A549 (cell line): ENCODE results near the gene B3GNT4. TPM values are rescaled to one million over a fixed set of nuclear protein-coding genes. Genes with fewer than 3 reads are reported as not detected.

Experiments used
- ATAC-seq, 2 experiments: fragments of 200-7000 bp in 1 of 2; fragments of >200 bp in 1 of 2; cut with Nextera tagmentation in 1 of 2; cut with Tn5 transposase in 1 of 2; 3 replicates each; pipeline versions ENCODE4 v1.8.0 to v1.9.1; 2018 to 2020; ENCODE audit warnings: mild to moderate bottlenecking in 1 of 2, moderate library complexity in 1 of 2
- CTCF ChIA-PET: fragments of 300-600 bp; sonication (Branson Sonifier 250); formaldehyde crosslinking; extraction: SDS; loops from one replicate; lab custom pipeline; 2021; ENCODE audit warnings: antibody characterized with exemption, inconsistent platforms; lab: Yijun Ruan, JAX
- POLR2A ChIA-PET: fragments of 350-600 bp; formaldehyde crosslinking; extraction: SDS; loops from one replicate; lab custom pipeline; 2021; ENCODE audit warnings: antibody characterized with exemption, inconsistent platforms; lab: Yijun Ruan, JAX
- DNase-seq, 2 experiments: peaks; one replicate each; pipeline versions ENCODE4 v3.0.0 to v3.0.0-alpha.2; 2011 to 2016; ENCODE audit warnings: low read depth in 1 of 2, low spot score in 1 of 2
- FAIRE-seq: peaks from 2 replicates; lab custom pipeline; 2011; peaks lifted over from hg19 to GRCh38; lab: Jason Lieb, UNC
- H3K27ac ChIP-seq, 2 experiments: fragments of >200 bp; sonication (Bioruptor Twin); formaldehyde crosslinking; 3 replicates each; pipeline ENCODE4 v1.5.1; 2016 to 2017
- H3K4me1 ChIP-seq: fragments of >200 bp; sonication (Bioruptor Twin); formaldehyde crosslinking; 3 replicates; pipeline ENCODE4 v1.6.1; 2016
- H3K4me2 ChIP-seq: fragments of >200 bp; sonication (Bioruptor Twin); formaldehyde crosslinking; 3 replicates; pipeline ENCODE4 v1.6.1; 2016
- H3K4me3 ChIP-seq: fragments of >200 bp; sonication (Bioruptor Twin); formaldehyde crosslinking; 3 replicates; pipeline ENCODE4 v1.5.1; 2016
- H3K9me3 ChIP-seq: fragments of >200 bp; sonication (Bioruptor Twin); formaldehyde crosslinking; 3 replicates; pipeline ENCODE4 v1.6.1; 2016
- ATOH8 ChIP-seq: fragments of 250-450 bp; sonication (Bioruptor Pico); IDR thresholded peaks from 2 replicates; pipeline ENCODE4 v1.5.0; 2020; ENCODE audit warnings: low read depth, mild to moderate bottlenecking, moderate library complexity
- BHLHE40 ChIP-seq: IDR thresholded peaks from 2 replicates; pipeline ENCODE4 v1.6.1; 2012; ENCODE audit warnings: low read depth, low read length, inconsistent platforms
- CBX2 ChIP-seq: fragments of 200-600 bp; sonication (generic); IDR thresholded peaks from 2 replicates; pipeline ENCODE4 v1.6.1; 2016; ENCODE audit warnings: low read depth, mild to moderate bottlenecking, borderline replicate concordance
- CHD4 ChIP-seq: fragments of 200-600 bp; sonication (generic); IDR thresholded peaks from 2 replicates; pipeline ENCODE4 v1.6.1; 2016; ENCODE audit warnings: antibody characterized with exemption, mild to moderate bottlenecking, borderline replicate concordance
- EHF ChIP-seq: fragments of 250-450 bp; sonication (Bioruptor Pico); IDR thresholded peaks from 2 replicates; pipeline ENCODE4 v1.5.0; 2020; ENCODE audit warnings: mild to moderate bottlenecking
- FOSB ChIP-seq: fragments of 250-450 bp; sonication (Bioruptor Pico); IDR thresholded peaks from 2 replicates; pipeline ENCODE4 v1.5.0; 2020; ENCODE audit warnings: mild to moderate bottlenecking, moderate library complexity
- GATA3 ChIP-seq: IDR thresholded peaks from 2 replicates; pipeline ENCODE4 v1.6.1; 2012; ENCODE audit warnings: borderline replicate concordance
- HDAC2 ChIP-seq: fragments of 200-600 bp; sonication (generic); IDR thresholded peaks from 2 replicates; pipeline ENCODE4 v1.6.1; 2016
- HES2 ChIP-seq: fragments of >200 bp; sonication (Bioruptor Twin); formaldehyde crosslinking; IDR thresholded peaks from 2 replicates; pipeline ENCODE4 v1.6.1; 2016
- HOXB5 ChIP-seq: fragments of 250-450 bp; sonication (Bioruptor Pico); IDR thresholded peaks from 2 replicates; pipeline ENCODE4 v1.5.0; 2020; ENCODE audit warnings: mild to moderate bottlenecking, moderate library complexity
- JUN ChIP-seq, 2 experiments: fragments of >200 bp; sonication (Bioruptor Twin); formaldehyde crosslinking; IDR thresholded peaks; 2 replicates in 1 of 2; 3 replicates in 1 of 2; pipeline ENCODE4 v1.6.1; 2016 to 2017
- JUNB ChIP-seq: fragments of >200 bp; sonication (Bioruptor Twin); formaldehyde crosslinking; IDR thresholded peaks from 2 replicates; pipeline ENCODE4 v1.6.1; 2016
- MAFK ChIP-seq: fragments of 450-650 bp; IDR thresholded peaks from 2 replicates; pipeline ENCODE4 v1.6.1; 2014; ENCODE audit not compliant: partially characterized antibody
- NR3C1 ChIP-seq: fragments of >200 bp; sonication (Bioruptor Twin); formaldehyde crosslinking; IDR thresholded peaks from 3 replicates; pipeline ENCODE4 v1.6.1; 2017
- RAD21 ChIP-seq, 2 experiments: fragments of >200 bp in 1 of 2; sonication (Bioruptor Twin) in 1 of 2; formaldehyde crosslinking in 1 of 2; IDR thresholded peaks in 1 of 2; conservative IDR thresholded peaks in 1 of 2; 2 replicates in 1 of 2; 3 replicates in 1 of 2; pipeline ENCODE4 v1.6.1; 2012 to 2018; ENCODE audit warnings: inconsistent platforms in 1 of 2
- RFX5 ChIP-seq: fragments of 450-650 bp; IDR thresholded peaks from 2 replicates; pipeline ENCODE4 v1.7.1; 2014; ENCODE audit warnings: antibody characterized with exemption, mild to moderate bottlenecking, moderate library complexity
- SREBF2 ChIP-seq: fragments of 450-650 bp; IDR thresholded peaks from 2 replicates; pipeline ENCODE4 v1.6.1; 2014; ENCODE audit warnings: mild to moderate bottlenecking, moderate library complexity
- TFCP2L1 ChIP-seq: fragments of 250-450 bp; sonication (Bioruptor Pico); IDR thresholded peaks from 2 replicates; pipeline ENCODE4 v1.5.0; 2021; ENCODE audit warnings: mild to moderate bottlenecking
- TP53 ChIP-seq: fragments of 250-450 bp; sonication (Bioruptor Pico); IDR thresholded peaks from 2 replicates; pipeline ENCODE4 v1.5.0; 2021; ENCODE audit warnings: mild to moderate bottlenecking, moderate library complexity
- ZC3H11A ChIP-seq: fragments of 450-650 bp; IDR thresholded peaks from 2 replicates; pipeline ENCODE4 v1.6.1; 2014; ENCODE audit warnings: antibody characterized with exemption, mild to moderate bottlenecking
- ZNF302 ChIP-seq: fragments of 250-450 bp; sonication (Bioruptor Pico); IDR thresholded peaks from 2 replicates; pipeline ENCODE4 v1.9.0; 2021; ENCODE audit warnings: inconsistent platforms, mild to moderate bottlenecking, moderate library complexity
- ZSCAN20 ChIP-seq: fragments of 250-450 bp; sonication (Bioruptor Pico); IDR thresholded peaks from 2 replicates; pipeline ENCODE4 v1.8.0; 2022; ENCODE audit warnings: mild to moderate bottlenecking, moderate library complexity
- WGBS: methylation state at CpG from one replicate; pipeline ENCODE4 v1.1.6; 2017; ENCODE audit errors: missing lambda C conversion rate; 5-methylcytosine and 5-hydroxymethylcytosine counted together
- polyA plus RNA-seq, 4 experiments: library from polyadenylated mRNA; depleted of rRNA in 3 of 4; stranded (reverse); fragments of >200 nt; fragmentation: RNase III in 1 of 4; extraction: RNeasy Plus Mini Kit Qiagen cat#74134 plus additional on column Dnase treatment in 1 of 4; gene quantifications; 2 replicates in 3 of 4; 3 replicates in 1 of 4; pipeline ENCODE4 v1.2.3, GENCODE V29; 2011 to 2017
- TF ChIP-seq, protein P1 (sequence below): fragments of 450-650 bp; IDR thresholded peaks from 2 replicates; pipeline ENCODE4 v1.6.1; 2014; ENCODE audit warnings: antibody characterized with exemption
- TF ChIP-seq, protein P2 (sequence below): IDR thresholded peaks from 2 replicates; pipeline ENCODE4 v1.6.1; 2012; ENCODE audit warnings: low read depth, borderline replicate concordance
- TF ChIP-seq, protein P3 (sequence below): fragments of 200-600 bp; sonication (generic); IDR thresholded peaks from 2 replicates; pipeline ENCODE4 v1.6.1; 2016; ENCODE audit warnings: antibody characterized with exemption, mild to moderate bottlenecking, moderate library complexity
- TF ChIP-seq, protein P4 (sequence below): IDR thresholded peaks from 2 replicates; pipeline ENCODE4 v1.6.1; 2012

The B3GNT4 gene
- polyA plus RNA-seq, 2 of the 4 experiments (the other 2 are of a cell fraction) = 0.74 to 1.2 TPM

DNA sequence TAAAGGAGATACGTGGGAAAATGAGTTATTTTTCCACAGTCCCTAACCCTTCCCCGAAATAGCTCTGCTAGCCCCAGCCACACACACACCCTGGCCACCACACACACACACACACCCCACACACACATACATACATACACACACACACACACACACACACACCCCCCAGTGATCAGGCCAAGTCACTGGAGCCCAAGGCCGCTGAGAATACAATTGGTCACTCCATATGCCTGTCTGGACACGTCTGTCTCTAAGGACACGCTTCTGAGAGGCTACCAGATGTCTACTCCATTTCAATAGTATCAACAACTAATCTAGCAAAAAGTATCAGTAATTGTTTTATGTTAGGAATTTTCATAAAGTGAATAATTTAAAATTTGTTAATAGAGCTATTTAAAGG lies 35.4 kb downstream of the B3GNT4 start (continued):
- no peak for TF ChIP-seq SREBF2
- TF ChIP-seq FOSB (CRISPR knock-in tag) = no peak

DNA sequence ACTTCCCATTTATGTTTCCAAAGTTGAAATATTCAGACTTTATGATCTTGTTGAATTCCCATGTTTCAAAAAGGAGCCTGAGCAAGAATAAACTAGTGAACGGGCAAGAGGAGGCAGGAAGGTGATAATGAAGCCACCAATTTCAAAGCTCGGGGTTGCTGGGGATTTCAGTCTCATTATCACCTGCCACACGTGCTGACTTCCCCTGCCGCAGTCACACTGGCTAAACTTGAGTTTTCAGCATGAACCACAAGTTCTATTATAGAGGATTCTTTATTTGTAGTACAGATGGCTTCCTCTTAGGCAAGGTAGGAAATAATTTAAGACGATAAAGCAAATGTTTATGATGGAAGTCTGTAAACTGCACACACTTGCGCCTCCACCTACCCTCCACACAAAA lies 40.5 kb downstream of the B3GNT4 start:
- no peak overlapping the region for H3K27ac ChIP-seq
- no peaks in the 10 kb centered on the region for H3K9me3 ChIP-seq
- TF ChIP-seq, protein P1, sequence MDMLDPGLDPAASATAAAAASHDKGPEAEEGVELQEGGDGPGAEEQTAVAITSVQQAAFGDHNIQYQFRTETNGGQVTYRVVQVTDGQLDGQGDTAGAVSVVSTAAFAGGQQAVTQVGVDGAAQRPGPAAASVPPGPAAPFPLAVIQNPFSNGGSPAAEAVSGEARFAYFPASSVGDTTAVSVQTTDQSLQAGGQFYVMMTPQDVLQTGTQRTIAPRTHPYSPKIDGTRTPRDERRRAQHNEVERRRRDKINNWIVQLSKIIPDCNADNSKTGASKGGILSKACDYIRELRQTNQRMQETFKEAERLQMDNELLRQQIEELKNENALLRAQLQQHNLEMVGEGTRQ = no peak
- TF ChIP-seq RFX5 = no peak
- no peak for TF ChIP-seq BHLHE40
- no peak for TF ChIP-seq HOXB5 (CRISPR knock-in tag)
- no peak for TF ChIP-seq CHD4
- no peak for TF ChIP-seq ZNF302 (CRISPR knock-in tag)
- no peak for TF ChIP-seq TP53
- TF ChIP-seq, all 56 proteins: peak for 0
- POLR2A ChIA-PET = interaction anchor here (1.2 kb wide), 1 partner anchor 18 kb away, joined by 3 read pairs; the partner anchor contains the start of gene DIABLO
- no peak for DNase-seq
- 90% methylated on average over 6 of the region's 6 CpGs for whole genome bisulfite sequencing
- Histone ChIP-seq H3K4me2 (no peak overlapping the region), H3K4me1 (no peaks in the 10 kb centered on the region), H3K4me3 (no peak overlapping the region)
- no peak for FAIRE-seq
- CTCF ChIA-PET = interaction anchor here (0.6 to 1.6 kb wide), 3 partner anchors 7 to 29 kb away, joined by 4 read pairs; no protein-coding TSS in a partner anchor
- no peak for ATAC-seq

- no peak for DNase-seq
- TF ChIP-seq, protein P1 = no peak
- TF ChIP-seq EHF (CRISPR knock-in tag) (no peak), HES2 (no peak), JUNB (no peak), NR3C1 (no peak), GATA3 (no peak), ATOH8 (no peak), CBX2 (no peak), ZSCAN20 (CRISPR knock-in tag) (no peak), TFCP2L1 (CRISPR knock-in tag) (no peak), RAD21 (conservative IDR thresholded peaks at IDR 0.05 in 1 of 2, IDR thresholded peaks at IDR 0.05 in 1 of 2) (no peak), JUN (IDR thresholded peaks at IDR 0.05) (no peak), HDAC2 (no peak), MAFK (no peak), ZC3H11A (no peak)
- TF ChIP-seq, protein P2, sequence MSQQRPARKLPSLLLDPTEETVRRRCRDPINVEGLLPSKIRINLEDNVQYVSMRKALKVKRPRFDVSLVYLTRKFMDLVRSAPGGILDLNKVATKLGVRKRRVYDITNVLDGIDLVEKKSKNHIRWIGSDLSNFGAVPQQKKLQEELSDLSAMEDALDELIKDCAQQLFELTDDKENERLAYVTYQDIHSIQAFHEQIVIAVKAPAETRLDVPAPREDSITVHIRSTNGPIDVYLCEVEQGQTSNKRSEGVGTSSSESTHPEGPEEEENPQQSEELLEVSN = no peak
- TF ChIP-seq, protein P3, sequence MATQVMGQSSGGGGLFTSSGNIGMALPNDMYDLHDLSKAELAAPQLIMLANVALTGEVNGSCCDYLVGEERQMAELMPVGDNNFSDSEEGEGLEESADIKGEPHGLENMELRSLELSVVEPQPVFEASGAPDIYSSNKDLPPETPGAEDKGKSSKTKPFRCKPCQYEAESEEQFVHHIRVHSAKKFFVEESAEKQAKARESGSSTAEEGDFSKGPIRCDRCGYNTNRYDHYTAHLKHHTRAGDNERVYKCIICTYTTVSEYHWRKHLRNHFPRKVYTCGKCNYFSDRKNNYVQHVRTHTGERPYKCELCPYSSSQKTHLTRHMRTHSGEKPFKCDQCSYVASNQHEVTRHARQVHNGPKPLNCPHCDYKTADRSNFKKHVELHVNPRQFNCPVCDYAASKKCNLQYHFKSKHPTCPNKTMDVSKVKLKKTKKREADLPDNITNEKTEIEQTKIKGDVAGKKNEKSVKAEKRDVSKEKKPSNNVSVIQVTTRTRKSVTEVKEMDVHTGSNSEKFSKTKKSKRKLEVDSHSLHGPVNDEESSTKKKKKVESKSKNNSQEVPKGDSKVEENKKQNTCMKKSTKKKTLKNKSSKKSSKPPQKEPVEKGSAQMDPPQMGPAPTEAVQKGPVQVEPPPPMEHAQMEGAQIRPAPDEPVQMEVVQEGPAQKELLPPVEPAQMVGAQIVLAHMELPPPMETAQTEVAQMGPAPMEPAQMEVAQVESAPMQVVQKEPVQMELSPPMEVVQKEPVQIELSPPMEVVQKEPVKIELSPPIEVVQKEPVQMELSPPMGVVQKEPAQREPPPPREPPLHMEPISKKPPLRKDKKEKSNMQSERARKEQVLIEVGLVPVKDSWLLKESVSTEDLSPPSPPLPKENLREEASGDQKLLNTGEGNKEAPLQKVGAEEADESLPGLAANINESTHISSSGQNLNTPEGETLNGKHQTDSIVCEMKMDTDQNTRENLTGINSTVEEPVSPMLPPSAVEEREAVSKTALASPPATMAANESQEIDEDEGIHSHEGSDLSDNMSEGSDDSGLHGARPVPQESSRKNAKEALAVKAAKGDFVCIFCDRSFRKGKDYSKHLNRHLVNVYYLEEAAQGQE = no peak
- TF ChIP-seq, protein P4, sequence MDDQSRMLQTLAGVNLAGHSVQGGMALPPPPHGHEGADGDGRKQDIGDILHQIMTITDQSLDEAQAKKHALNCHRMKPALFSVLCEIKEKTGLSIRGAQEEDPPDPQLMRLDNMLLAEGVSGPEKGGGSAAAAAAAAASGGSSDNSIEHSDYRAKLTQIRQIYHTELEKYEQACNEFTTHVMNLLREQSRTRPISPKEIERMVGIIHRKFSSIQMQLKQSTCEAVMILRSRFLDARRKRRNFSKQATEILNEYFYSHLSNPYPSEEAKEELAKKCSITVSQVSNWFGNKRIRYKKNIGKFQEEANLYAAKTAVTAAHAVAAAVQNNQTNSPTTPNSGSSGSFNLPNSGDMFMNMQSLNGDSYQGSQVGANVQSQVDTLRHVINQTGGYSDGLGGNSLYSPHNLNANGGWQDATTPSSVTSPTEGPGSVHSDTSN = no peak
- TF ChIP-seq, all 56 proteins: peak for 0
- POLR2A ChIA-PET = no interaction called here
- FAIRE-seq (no peak), ATAC-seq (no peak)
- no peak overlapping the region for H3K4me3 ChIP-seq
- H3K9me3 ChIP-seq = no peaks in the 10 kb centered on the region
- no peaks in the 10 kb centered on the region for H3K4me1 ChIP-seq
- CTCF ChIA-PET = interaction anchor here (0.5 to 1.6 kb wide), 3 partner anchors 8 to 134 kb away, joined by 3 to 4 read pairs (median 4); no protein-coding TSS in a partner anchor
- H3K4me2 ChIP-seq = no peak overlapping the region
- WGBS = 79% methylated on average over 11 of the region's 11 CpGs
- H3K27ac ChIP-seq = no peak overlapping the region
These were observed 41.3 kb downstream of the B3GNT4 start for GRCh38 chr12:122244565-122245371.
